ENCODE results near the gene IL20RB. TPM values are rescaled to one million over a fixed set of nuclear protein-coding genes. Genes with fewer than 3 reads are reported as not detected.
A peak's percentile ranks its signal among the peaks of the same experiment; 100 is the strongest.

Gene IL20RB
- total RNA-seq, 1 donor, result 1.8 TPM

DNA sequence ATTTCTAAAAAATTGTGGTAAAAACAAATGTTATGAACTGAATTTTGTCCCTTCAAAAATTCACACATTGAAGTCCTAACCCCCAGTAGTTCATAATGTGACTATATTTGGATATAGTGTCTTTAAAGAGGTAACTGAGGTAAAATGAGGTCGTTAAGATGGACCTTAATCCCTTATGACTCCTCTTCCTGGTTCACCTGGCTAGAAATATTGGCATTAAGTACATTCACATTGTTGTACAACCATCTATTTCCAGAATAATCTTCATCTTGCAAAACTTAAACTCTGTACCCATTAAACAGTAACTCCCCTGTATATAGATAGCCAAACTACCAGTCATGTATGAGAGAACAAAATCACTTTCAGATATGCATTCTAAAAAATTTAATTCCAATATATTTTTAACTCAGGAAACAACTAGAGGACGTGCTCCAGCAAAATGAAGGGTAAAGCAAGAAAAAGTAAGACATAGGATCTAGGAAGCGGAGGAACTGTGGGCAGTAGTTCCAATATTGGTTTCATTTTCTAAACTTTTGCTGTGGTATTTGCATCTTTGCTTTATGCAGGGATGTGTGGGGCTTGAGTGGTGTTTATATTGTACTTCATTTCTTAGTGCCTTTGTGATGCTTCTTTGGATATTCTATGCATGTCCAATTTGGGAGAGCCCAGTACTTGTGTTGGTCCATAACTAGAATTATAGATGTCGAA, 36.7 kb upstream of the IL20RB start:
- Histone ChIP-seq H3K9me3 (ENCODE audit: low read depth, low read length) (no peaks in the 10 kb centered on the region), H3K79me2 (ENCODE audit: insufficient read depth, low read length) (peaks cover 82% of the 10 kb centered on the region), H3K27ac (ENCODE audit: low read depth, low read length) (no peak overlapping the region), H4K20me1 (ENCODE audit: insufficient read depth, low read length) (peaks cover 6% of the 10 kb centered on the region), H3K4me2 (ENCODE audit: insufficient read depth, low read length) (no peak overlapping the region), H3K4me3 (ENCODE audit: insufficient read depth, low read length) (no peak overlapping the region), H3K4me1 (ENCODE audit: insufficient read depth, low read length) (no peaks in the 10 kb centered on the region), H3K27me3 (ENCODE audit: insufficient read depth, low read length) (no peaks in the 10 kb centered on the region), H3K36me3 (ENCODE audit: insufficient read depth, low read length) (no peaks in the 10 kb centered on the region), H2AFZ (ENCODE audit: low read length) (no peak overlapping the region)
- DNase-seq (ENCODE audit: insufficient read length, low spot score, missing footprints), result peak; percentile 25
- TF ChIP-seq, protein P1, sequence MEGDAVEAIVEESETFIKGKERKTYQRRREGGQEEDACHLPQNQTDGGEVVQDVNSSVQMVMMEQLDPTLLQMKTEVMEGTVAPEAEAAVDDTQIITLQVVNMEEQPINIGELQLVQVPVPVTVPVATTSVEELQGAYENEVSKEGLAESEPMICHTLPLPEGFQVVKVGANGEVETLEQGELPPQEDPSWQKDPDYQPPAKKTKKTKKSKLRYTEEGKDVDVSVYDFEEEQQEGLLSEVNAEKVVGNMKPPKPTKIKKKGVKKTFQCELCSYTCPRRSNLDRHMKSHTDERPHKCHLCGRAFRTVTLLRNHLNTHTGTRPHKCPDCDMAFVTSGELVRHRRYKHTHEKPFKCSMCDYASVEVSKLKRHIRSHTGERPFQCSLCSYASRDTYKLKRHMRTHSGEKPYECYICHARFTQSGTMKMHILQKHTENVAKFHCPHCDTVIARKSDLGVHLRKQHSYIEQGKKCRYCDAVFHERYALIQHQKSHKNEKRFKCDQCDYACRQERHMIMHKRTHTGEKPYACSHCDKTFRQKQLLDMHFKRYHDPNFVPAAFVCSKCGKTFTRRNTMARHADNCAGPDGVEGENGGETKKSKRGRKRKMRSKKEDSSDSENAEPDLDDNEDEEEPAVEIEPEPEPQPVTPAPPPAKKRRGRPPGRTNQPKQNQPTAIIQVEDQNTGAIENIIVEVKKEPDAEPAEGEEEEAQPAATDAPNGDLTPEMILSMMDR (IDR thresholded peaks at IDR 0.05; ENCODE audit: extremely low read depth, low read depth, low read length), result no peak

DNA sequence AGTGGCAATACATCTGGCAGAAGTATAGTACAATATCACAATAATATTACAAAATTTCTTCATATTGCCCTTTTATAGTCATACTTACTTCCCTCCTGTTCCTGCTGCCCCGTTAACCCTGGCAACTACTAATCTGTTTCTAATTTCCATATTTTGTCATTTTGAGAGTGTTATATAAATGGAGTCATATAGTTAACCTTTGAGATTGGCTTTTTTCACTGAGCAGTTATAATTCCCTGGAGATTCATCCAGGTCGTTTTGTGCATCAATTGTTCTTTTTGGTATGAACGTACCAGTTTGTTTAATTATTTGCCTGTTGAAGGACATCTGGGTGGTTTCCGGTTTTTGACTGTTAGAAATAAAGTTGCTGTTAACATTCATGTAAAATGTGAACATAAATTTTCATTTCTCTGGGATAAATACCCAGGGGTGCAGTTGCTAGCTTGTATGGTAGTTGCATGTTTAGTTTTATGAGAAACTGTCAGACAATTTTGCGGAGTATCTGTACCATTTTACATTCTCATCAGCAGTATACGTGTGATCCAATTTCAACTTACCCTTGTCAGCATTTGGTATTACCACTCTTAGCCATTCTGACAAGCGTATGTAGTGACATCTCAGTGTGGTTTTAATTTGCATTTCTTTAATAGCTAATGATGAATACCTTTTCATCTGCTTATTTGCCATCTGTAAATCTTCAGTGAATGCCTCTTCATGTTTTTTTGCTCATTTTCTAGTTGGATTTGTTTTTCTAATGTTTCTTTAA, 32.2 kb upstream of the IL20RB start:
- H3K36me3 ChIP-seq (ENCODE audit: insufficient read depth, low read length), result peaks cover 5% of the 10 kb centered on the region
- H3K27ac ChIP-seq (ENCODE audit: low read depth, low read length), result no peak overlapping the region
- peak; percentile 39 for DNase-seq (ENCODE audit: insufficient read length, low spot score, missing footprints)
- no peak overlapping the region for H3K4me2 ChIP-seq (ENCODE audit: insufficient read depth, low read length)
- peaks cover 62% of the 10 kb centered on the region for H3K79me2 ChIP-seq (ENCODE audit: insufficient read depth, low read length)
- peaks cover 2% of the 10 kb centered on the region for H4K20me1 ChIP-seq (ENCODE audit: insufficient read depth, low read length)
- TF ChIP-seq, protein P1 (IDR thresholded peaks at IDR 0.05; ENCODE audit: extremely low read depth, low read depth, low read length), result no peak
- H3K9me3 ChIP-seq (ENCODE audit: low read depth, low read length), result no peaks in the 10 kb centered on the region
- H3K27me3 ChIP-seq (ENCODE audit: insufficient read depth, low read length), result no peaks in the 10 kb centered on the region
- H2AFZ ChIP-seq (ENCODE audit: low read length), result no peak overlapping the region
- no peak overlapping the region for H3K4me3 ChIP-seq (ENCODE audit: insufficient read depth, low read length)
- peaks cover 2% of the 10 kb centered on the region for H3K4me1 ChIP-seq (ENCODE audit: insufficient read depth, low read length)

DNA sequence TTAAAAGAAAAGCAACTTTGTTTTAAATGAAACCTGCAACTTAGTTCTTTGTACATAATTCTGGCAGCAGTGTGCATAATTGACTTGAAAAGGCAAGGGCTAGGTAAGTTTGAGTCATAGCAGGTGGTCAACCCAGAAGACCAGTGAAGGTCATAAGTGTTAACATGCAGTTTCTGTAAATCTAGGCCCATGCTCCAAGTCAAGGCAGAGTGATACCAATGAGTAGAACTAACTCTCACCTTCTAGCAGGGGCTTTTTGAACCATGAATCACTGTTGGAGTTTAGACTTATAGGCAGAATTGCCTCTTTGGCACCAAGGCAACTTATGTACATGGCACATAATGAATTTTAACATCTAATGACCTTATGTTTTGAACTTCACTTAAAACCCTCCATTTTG, 29.5 kb upstream of the IL20RB start:
- H4K20me1 ChIP-seq (ENCODE audit: insufficient read depth, low read length), result peaks cover 2% of the 10 kb centered on the region
- peaks cover 46% of the 10 kb centered on the region for H3K79me2 ChIP-seq (ENCODE audit: insufficient read depth, low read length)
- no peak overlapping the region for H3K27ac ChIP-seq (ENCODE audit: low read depth, low read length)
- no peak overlapping the region for H3K4me3 ChIP-seq (ENCODE audit: insufficient read depth, low read length)
- TF ChIP-seq, protein P1 (IDR thresholded peaks at IDR 0.05; ENCODE audit: extremely low read depth, low read depth, low read length), result no peak
- no peaks in the 10 kb centered on the region for H3K9me3 ChIP-seq (ENCODE audit: low read depth, low read length)
- no peak for DNase-seq (ENCODE audit: insufficient read length, low spot score, missing footprints)
- H2AFZ ChIP-seq (ENCODE audit: low read length), result no peak overlapping the region
- peaks cover 10% of the 10 kb centered on the region for H3K4me1 ChIP-seq (ENCODE audit: insufficient read depth, low read length)
- H3K4me2 ChIP-seq (ENCODE audit: insufficient read depth, low read length), result no peak overlapping the region
- H3K36me3 ChIP-seq (ENCODE audit: insufficient read depth, low read length), result peaks cover 5% of the 10 kb centered on the region
- H3K27me3 ChIP-seq (ENCODE audit: insufficient read depth, low read length), result no peaks in the 10 kb centered on the region

DNA sequence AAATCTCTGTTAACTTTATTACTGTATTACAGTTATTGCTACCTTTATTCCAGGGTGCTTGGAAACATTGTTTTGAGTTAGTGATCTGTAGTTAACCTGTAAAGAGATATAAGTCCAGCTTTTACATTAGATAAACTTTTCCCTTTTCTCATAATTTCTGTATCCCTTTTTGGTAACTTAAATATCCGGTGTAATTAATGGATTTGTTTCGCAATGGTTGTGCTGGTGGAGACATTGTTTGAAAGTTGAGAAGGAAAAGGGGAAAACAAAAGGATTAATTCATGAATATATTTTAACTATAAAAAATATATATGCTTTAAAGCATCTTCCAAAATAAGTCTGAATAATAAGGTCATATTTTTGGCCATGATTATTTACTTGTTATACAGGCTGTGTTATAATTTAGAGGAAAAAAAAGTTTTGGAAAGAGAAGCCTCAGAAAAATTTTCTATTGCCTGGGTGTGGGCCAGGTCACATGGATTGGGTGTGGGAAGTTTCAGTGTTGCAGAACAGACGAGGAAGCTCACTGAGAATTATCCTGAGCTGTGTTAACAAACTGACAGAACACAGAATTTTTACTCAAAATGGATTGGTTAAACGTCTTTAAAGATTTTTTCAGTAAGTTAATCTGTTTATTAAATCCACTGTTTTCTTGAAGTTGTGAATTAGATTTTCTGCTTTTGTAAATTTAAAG, 27.7 kb upstream of the IL20RB start:
- peaks cover 42% of the 10 kb centered on the region for H3K79me2 ChIP-seq (ENCODE audit: insufficient read depth, low read length)
- peaks cover 10% of the 10 kb centered on the region for H3K4me1 ChIP-seq (ENCODE audit: insufficient read depth, low read length)
- H3K4me3 ChIP-seq (ENCODE audit: insufficient read depth, low read length), result no peak overlapping the region
- peaks cover 5% of the 10 kb centered on the region for H3K36me3 ChIP-seq (ENCODE audit: insufficient read depth, low read length)
- no peak overlapping the region for H2AFZ ChIP-seq (ENCODE audit: low read length)
- H3K27me3 ChIP-seq (ENCODE audit: insufficient read depth, low read length), result no peaks in the 10 kb centered on the region
- DNase-seq (ENCODE audit: insufficient read length, low spot score, missing footprints), result no peak
- TF ChIP-seq, protein P1 (IDR thresholded peaks at IDR 0.05; ENCODE audit: extremely low read depth, low read depth, low read length), result no peak
- no peak overlapping the region for H3K27ac ChIP-seq (ENCODE audit: low read depth, low read length)
- no peak overlapping the region for H3K4me2 ChIP-seq (ENCODE audit: insufficient read depth, low read length)
- H3K9me3 ChIP-seq (ENCODE audit: low read depth, low read length), result no peaks in the 10 kb centered on the region
- peaks cover 2% of the 10 kb centered on the region for H4K20me1 ChIP-seq (ENCODE audit: insufficient read depth, low read length)
